ENCODE results near the gene ADAM12.

GRCh38 chr10:126407831-126408230, 19.6 kb upstream of the ADAM12 start:
- TF ChIP-seq FOSL1 (IDR thresholded peaks at IDR 0.05; ENCODE audit: low read depth) (no peak), CTCF (IDR thresholded peaks at IDR 0.05 in 2 of 3, conservative IDR thresholded peaks at IDR 0.05 in 1 of 3; ENCODE audit: borderline replicate concordance in 1 of 3, insufficient read depth in 1 of 3, low read depth in 2 of 3, low read length in 2 of 3) (no peak), SIN3A (IDR thresholded peaks at IDR 0.05; ENCODE audit: low read depth) (no peak), ELF1 (IDR thresholded peaks at IDR 0.05; ENCODE audit: borderline replicate concordance, low read depth) (no peak), EZH2 (IDR thresholded peaks at IDR 0.05) (no peak)
